Parathyroid adenoma (tissue), 2 donors: ENCODE data around the gene RPIA.

Source experiments
- H2AFZ ChIP-seq: fragments of 300-600 bp; sonication (generic); one replicate; pipeline ENCODE4 v1.7.0; 2017; ENCODE audit warnings: antibody characterized with exemption, mild to moderate bottlenecking
- H3K27ac ChIP-seq: fragments of 300-600 bp; sonication (generic); one replicate; pipeline ENCODE4 v1.7.0; 2017
- H3K27me3 ChIP-seq: fragments of 300-600 bp; sonication (generic); one replicate; pipeline ENCODE4 v1.7.0; 2017; ENCODE audit warnings: low read length; ENCODE audit not compliant: control insufficient read depth, insufficient read depth
- H3K36me3 ChIP-seq: fragments of 300-600 bp; sonication (generic); one replicate; pipeline ENCODE4 v1.7.0; 2017; ENCODE audit warnings: low read length; ENCODE audit not compliant: control insufficient read depth, insufficient read depth
- H3K4me1 ChIP-seq: fragments of 300-600 bp; sonication (generic); one replicate; pipeline ENCODE4 v1.7.0; 2017; ENCODE audit warnings: control low read depth
- H3K4me2 ChIP-seq: fragments of 300-600 bp; sonication (generic); one replicate; pipeline ENCODE4 v1.7.0; 2017; ENCODE audit warnings: low read length
- H3K4me3 ChIP-seq: fragments of 300-600 bp; sonication (generic); one replicate; pipeline ENCODE4 v1.7.0; 2017; ENCODE audit warnings: low read depth, low read length
- H3K79me2 ChIP-seq: fragments of 300-600 bp; sonication (generic); one replicate; pipeline ENCODE4 v1.7.0; 2017; ENCODE audit warnings: control low read depth
- H3K9ac ChIP-seq: fragments of 300-600 bp; sonication (generic); one replicate; pipeline ENCODE4 v1.7.0; 2017; ENCODE audit warnings: mild to moderate bottlenecking
- H3K9me3 ChIP-seq: fragments of 300-600 bp; sonication (generic); one replicate; pipeline ENCODE4 v1.7.0; 2017; ENCODE audit warnings: low read length; ENCODE audit not compliant: control insufficient read depth
- TF ChIP-seq, protein P1 (sequence below): fragments of 300-600 bp; sonication (generic); IDR thresholded peaks from one replicate; pipeline ENCODE4 v1.7.0; 2017; ENCODE audit warnings: antibody characterized with exemption, mild to moderate bottlenecking
- donor health status: primary hyperparathyroidism.

RPIA gene

GRCh38 chr2:88697370-88698026 lies 6.0 kb downstream of the RPIA start:
- no peak overlapping the region for H3K9ac ChIP-seq
- no peak overlapping the region for H2AFZ ChIP-seq
- no peaks in the 10 kb centered on the region for H3K27me3 ChIP-seq
- H3K4me2 ChIP-seq, result no peak overlapping the region
- H3K36me3 ChIP-seq, result no peaks in the 10 kb centered on the region
- no peaks in the 10 kb centered on the region for H3K9me3 ChIP-seq
- no peaks in the 10 kb centered on the region for H3K4me1 ChIP-seq
- H3K79me2 ChIP-seq, result peaks cover 5% of the 10 kb centered on the region
- no peak overlapping the region for H3K27ac ChIP-seq
- no peak overlapping the region for H3K4me3 ChIP-seq
- TF ChIP-seq, protein P1, sequence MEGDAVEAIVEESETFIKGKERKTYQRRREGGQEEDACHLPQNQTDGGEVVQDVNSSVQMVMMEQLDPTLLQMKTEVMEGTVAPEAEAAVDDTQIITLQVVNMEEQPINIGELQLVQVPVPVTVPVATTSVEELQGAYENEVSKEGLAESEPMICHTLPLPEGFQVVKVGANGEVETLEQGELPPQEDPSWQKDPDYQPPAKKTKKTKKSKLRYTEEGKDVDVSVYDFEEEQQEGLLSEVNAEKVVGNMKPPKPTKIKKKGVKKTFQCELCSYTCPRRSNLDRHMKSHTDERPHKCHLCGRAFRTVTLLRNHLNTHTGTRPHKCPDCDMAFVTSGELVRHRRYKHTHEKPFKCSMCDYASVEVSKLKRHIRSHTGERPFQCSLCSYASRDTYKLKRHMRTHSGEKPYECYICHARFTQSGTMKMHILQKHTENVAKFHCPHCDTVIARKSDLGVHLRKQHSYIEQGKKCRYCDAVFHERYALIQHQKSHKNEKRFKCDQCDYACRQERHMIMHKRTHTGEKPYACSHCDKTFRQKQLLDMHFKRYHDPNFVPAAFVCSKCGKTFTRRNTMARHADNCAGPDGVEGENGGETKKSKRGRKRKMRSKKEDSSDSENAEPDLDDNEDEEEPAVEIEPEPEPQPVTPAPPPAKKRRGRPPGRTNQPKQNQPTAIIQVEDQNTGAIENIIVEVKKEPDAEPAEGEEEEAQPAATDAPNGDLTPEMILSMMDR, result no peak

- no peak overlapping the region for H3K9ac ChIP-seq
- H3K4me1 ChIP-seq, result no peaks in the 10 kb centered on the region
- peaks cover 3% of the 10 kb centered on the region for H3K79me2 ChIP-seq
- TF ChIP-seq, protein P1, result no peak
- H2AFZ ChIP-seq, result no peak overlapping the region
- no peaks in the 10 kb centered on the region for H3K9me3 ChIP-seq
- no peak overlapping the region for H3K4me3 ChIP-seq
- H3K27me3 ChIP-seq, result no peaks in the 10 kb centered on the region
- H3K36me3 ChIP-seq, result no peaks in the 10 kb centered on the region
- H3K27ac ChIP-seq, result no peak overlapping the region
- H3K4me2 ChIP-seq, result no peak overlapping the region
These were observed 6.5 kb downstream of the RPIA start for GRCh38 chr2:88698027-88698413.

GRCh38 chr2:88698498-88699233 lies 7.2 kb downstream of the RPIA start:
- Histone ChIP-seq H3K9ac (no peak overlapping the region), H3K4me3 (no peak overlapping the region), H2AFZ (no peak overlapping the region), H3K79me2 (no peaks in the 10 kb centered on the region), H3K4me1 (no peaks in the 10 kb centered on the region), H3K27me3 (no peaks in the 10 kb centered on the region), H3K27ac (no peak overlapping the region), H3K9me3 (no peaks in the 10 kb centered on the region), H3K36me3 (no peaks in the 10 kb centered on the region), H3K4me2 (no peak overlapping the region)
- TF ChIP-seq, protein P1, result no peak

- no peak overlapping the region for H3K4me2 ChIP-seq
- H3K4me1 ChIP-seq, result no peaks in the 10 kb centered on the region
- H3K36me3 ChIP-seq, result no peaks in the 10 kb centered on the region
- no peak overlapping the region for H3K9ac ChIP-seq
- H3K4me3 ChIP-seq, result no peak overlapping the region
- H2AFZ ChIP-seq, result no peak overlapping the region
- no peak overlapping the region for H3K27ac ChIP-seq
- H3K9me3 ChIP-seq, result no peaks in the 10 kb centered on the region
- peaks cover 2% of the 10 kb centered on the region for H3K79me2 ChIP-seq
- no peaks in the 10 kb centered on the region for H3K27me3 ChIP-seq
- TF ChIP-seq, protein P1, result no peak
These were observed 15.5 kb downstream of the RPIA start for GRCh38 chr2:88707003-88707402.
